Measurements from ENCODE around the gene NLN.
"Not testable (repeated sequence)": the region's sequence is repeated elsewhere in the genome, so short reads cannot be mapped to it uniquely, and the experiment has no call there.

NLN gene

DNA sequence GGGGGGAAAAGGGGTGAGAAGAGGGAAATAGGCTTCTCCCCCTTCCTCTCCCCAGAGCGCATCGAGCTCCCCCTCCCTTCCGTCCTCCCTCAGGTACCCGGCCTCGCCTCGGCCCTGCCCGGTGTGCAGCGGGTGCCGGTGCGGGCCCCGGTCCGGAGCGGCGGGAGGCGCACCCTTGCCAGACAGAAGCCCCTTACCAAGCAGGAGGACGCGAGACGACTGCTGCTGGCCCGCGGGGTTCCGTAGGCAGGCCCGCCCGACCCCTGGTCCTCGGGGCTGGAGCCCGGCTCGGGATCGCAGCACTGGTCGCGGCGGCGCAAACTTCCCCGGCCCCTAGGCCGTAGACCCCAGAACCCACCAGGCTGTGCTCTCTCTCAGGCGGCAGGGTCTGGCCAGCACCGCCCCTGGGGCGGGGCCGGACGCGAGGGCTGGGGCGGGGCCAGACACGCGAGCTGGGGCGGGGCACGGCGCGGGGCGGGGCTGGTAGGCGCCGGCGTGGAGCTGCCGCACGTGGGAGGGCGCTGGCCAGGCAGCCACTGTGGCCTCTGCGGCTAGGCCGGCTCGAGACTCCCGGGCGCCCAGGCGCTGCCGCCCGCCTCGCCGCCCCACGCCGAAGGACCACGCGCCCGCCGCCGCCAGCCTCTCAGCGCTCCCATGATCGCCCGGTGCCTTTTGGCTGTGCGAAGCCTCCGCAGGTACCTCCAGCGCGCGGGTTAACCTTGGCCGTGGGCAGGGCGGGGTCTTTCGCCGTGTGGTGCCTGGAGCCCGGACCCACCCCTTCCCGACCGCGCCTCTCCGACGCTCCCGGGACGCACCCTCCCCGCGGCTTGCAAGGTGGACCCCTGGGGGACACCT, at the start of gene NLN, which contains the start of gene SGTB:
Gene NLN, plus strand, starts transcription at position 486 of the 855 bp plus-strand sequence. Its CDS starts 169 bp downstream, at position 655.
Gene SGTB, minus strand, starts transcription at position 390 of the 855 bp plus-strand sequence. CDS start 1,302 bp downstream, outside the sequence.
- TF ChIP-seq, protein P1, sequence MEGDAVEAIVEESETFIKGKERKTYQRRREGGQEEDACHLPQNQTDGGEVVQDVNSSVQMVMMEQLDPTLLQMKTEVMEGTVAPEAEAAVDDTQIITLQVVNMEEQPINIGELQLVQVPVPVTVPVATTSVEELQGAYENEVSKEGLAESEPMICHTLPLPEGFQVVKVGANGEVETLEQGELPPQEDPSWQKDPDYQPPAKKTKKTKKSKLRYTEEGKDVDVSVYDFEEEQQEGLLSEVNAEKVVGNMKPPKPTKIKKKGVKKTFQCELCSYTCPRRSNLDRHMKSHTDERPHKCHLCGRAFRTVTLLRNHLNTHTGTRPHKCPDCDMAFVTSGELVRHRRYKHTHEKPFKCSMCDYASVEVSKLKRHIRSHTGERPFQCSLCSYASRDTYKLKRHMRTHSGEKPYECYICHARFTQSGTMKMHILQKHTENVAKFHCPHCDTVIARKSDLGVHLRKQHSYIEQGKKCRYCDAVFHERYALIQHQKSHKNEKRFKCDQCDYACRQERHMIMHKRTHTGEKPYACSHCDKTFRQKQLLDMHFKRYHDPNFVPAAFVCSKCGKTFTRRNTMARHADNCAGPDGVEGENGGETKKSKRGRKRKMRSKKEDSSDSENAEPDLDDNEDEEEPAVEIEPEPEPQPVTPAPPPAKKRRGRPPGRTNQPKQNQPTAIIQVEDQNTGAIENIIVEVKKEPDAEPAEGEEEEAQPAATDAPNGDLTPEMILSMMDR (IDR thresholded peaks at IDR 0.05; ENCODE audit: borderline replicate concordance, control extremely low read depth, extremely low read depth, insufficient read depth, missing control alignments), result no peak
- in situ Hi-C loops (cut with MboI; ENCODE audit: low sequenced_read_pairs, unreplicated experiment), result no loop called here
- DNase-seq (ENCODE audit: low spot score), result peak; percentile 97

DNA sequence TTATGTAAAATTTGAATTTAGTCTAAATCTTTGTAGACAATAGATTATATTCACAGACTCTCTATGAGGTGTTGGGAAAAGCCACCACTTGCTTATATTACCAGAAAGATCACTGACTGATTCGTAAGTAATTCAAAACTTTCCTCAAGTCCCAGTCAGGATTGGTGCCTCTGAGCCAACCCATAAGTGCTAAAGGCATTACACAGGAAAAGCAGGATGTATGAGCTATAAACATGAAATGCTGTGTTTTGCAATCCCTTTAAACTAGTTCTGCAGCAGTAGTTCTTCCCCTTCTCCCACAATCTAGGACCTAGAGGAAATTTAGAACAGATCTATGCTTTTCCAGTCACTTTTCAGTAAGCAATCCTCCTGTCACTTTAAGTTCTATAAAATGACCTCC, 49.2 kb upstream of the NLN start:
- TF ChIP-seq, protein P1 (IDR thresholded peaks at IDR 0.05; ENCODE audit: borderline replicate concordance, control extremely low read depth, extremely low read depth, insufficient read depth, missing control alignments), result no peak
- in situ Hi-C loops (cut with MboI; ENCODE audit: low sequenced_read_pairs, unreplicated experiment), result no loop called here
- DNase-seq (ENCODE audit: low spot score), result no peak

DNA sequence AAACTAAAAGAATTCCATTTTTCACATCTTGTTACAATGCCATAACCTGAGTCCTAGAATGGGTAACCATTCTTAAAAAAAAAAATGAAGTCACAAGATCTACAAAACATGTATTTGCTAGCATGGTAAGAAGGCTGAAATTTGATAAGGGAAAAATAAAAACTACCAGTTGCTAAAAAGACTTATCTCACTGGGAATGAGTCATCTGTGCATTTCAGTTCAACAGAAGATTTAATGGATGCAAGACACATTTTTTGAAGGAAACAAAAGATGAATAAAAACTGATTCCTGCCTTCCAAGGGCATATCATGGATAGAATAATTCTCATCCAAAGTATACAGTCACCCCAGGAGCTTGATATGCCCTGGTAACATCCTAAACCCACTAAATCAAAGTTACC, 47.3 kb upstream of the NLN start:
- DNase-seq (ENCODE audit: low spot score), result no peak
- in situ Hi-C loops (cut with MboI; ENCODE audit: low sequenced_read_pairs, unreplicated experiment), result no loop called here
- TF ChIP-seq, protein P1 (IDR thresholded peaks at IDR 0.05; ENCODE audit: borderline replicate concordance, control extremely low read depth, extremely low read depth, insufficient read depth, missing control alignments), result no peak

DNA sequence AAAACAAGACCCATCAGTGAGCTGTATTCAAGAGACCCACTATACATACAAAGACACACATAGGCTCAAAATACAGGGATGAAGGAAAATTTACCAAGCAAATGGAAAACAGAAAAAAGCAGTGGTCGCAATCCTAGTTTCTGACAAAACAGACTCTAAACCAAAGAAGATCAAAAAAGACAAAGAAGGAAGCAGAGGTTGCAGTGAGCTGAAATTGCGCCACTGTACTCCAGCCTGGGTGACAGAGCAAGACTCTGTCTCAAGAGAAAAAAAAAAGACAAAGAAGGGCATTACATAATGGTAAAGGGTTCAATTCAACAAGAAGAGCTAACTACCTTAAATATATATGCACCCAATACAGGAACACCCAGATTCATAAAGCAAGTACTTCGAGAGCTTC, 45.9 kb upstream of the NLN start:
- DNase-seq (ENCODE audit: low spot score); in situ Hi-C loops (cut with MboI; ENCODE audit: low sequenced_read_pairs, unreplicated experiment): not testable (repeated sequence)

DNA sequence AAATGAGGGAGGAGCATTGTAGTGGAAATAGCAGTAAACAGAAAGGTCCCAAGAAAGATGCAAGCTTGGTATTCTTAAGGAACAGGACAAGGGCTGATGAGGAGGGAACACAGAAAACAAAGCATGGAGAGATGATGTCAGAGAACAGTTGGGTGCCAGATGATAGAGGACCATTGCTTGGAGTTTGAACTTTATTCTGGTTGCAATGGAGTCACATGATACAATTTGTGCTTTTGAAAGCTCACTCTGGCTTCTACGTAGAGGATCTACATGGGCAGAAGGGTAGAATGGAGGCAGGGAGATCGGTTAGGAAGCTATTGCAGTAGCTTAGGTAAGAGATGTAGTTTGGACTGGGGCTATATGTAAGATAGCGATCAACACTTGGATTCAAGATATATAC, 39.9 kb upstream of the NLN start:
- in situ Hi-C loops (cut with MboI; ENCODE audit: low sequenced_read_pairs, unreplicated experiment), result no loop called here
- TF ChIP-seq, protein P1 (IDR thresholded peaks at IDR 0.05; ENCODE audit: borderline replicate concordance, control extremely low read depth, extremely low read depth, insufficient read depth, missing control alignments), result no peak
- no peak for DNase-seq (ENCODE audit: low spot score)

DNA sequence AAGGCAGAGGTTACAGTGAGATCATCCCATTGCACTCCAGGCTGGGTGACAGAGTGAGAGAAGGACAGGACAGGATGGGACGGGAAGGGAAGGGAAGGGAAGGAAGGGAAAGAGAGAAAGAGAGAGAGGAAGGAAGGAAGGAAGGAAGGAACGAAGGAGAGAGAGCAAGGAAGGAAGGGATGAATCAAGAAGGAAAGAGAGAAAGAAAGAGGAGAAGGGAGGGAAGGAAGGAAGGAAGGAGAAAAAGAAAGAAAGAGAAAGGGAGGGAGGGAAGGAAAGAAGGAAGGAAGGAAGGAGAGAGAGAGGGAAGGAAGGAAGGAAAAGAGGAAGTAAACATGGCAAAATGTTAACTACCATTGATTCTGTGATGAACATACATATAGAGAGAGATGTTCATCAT, 28.9 kb upstream of the NLN start:
- in situ Hi-C loops (cut with MboI; ENCODE audit: low sequenced_read_pairs, unreplicated experiment), result no loop called here
- DNase-seq (ENCODE audit: low spot score), result no peak
- TF ChIP-seq, protein P1 (IDR thresholded peaks at IDR 0.05; ENCODE audit: borderline replicate concordance, control extremely low read depth, extremely low read depth, insufficient read depth, missing control alignments), result no peak

DNA sequence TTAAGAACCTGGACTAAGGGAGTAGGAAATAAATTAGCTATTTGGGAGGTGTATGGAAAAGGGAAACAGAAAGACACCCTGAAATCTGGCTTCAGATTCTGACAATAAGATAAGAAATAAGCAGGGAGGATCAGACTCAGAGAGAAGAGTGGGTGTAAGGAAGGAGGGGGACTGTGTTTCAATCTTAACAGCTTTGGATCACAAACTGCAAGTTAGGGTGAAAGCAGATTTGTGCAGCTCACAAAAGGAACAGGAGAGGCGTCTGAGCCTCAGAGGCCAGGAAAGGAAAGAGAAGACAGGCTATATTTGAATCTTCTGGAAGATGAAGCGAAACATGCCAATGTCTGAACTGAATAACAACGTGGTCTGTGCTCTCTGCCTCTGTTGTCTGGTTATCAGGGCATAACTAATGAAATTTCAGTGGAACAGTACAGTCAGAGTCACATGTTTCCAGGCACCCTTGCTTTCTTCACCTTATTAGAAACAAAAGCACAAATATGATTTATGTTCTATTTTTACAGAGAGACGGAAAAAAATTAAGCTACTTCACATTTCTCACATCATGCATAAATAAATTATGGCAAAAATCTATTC, 26.7 kb upstream of the NLN start:
- in situ Hi-C loops (cut with MboI; ENCODE audit: low sequenced_read_pairs, unreplicated experiment), result no loop called here
- DNase-seq (ENCODE audit: low spot score), result peak; percentile 36

More for the DNA sequence above, 26.7 kb upstream of the NLN start:
- TF ChIP-seq, protein P1 (IDR thresholded peaks at IDR 0.05; ENCODE audit: borderline replicate concordance, control extremely low read depth, extremely low read depth, insufficient read depth, missing control alignments), result no peak
